Measurements from ENCODE around the gene ETAA1.

DNA sequence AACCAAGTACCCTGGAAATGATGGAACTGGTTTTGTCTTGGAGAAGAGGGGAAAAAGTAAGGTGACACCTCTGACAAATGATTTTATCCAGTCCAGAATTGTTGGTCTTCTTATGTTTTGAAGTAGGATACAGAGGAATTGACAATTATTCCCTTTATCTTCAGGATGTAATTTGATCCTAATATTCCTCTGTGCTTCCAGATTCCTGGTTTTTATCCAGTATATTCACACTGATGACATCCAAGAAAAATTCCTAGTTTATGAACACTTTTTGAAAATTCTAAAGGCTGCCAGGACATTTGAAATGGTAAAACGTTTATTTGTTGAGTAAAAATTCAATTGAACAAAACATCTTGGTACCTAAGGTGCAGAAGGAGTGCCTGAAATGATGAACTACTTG, 22.2 kb upstream of the ETAA1 start:
- TF ChIP-seq CTCF (IDR thresholded peaks at IDR 0.05; ENCODE audit: poor library complexity) (no peak), EZH2 (IDR thresholded peaks at IDR 0.05; ENCODE audit: borderline replicate concordance) (no peak), EZH2phosphoT487 (IDR thresholded peaks at IDR 0.05; ENCODE audit: low read depth, severe bottlenecking, unreplicated experiment) (no peak)
